ENCODE data around the gene MMP25.

DNA sequence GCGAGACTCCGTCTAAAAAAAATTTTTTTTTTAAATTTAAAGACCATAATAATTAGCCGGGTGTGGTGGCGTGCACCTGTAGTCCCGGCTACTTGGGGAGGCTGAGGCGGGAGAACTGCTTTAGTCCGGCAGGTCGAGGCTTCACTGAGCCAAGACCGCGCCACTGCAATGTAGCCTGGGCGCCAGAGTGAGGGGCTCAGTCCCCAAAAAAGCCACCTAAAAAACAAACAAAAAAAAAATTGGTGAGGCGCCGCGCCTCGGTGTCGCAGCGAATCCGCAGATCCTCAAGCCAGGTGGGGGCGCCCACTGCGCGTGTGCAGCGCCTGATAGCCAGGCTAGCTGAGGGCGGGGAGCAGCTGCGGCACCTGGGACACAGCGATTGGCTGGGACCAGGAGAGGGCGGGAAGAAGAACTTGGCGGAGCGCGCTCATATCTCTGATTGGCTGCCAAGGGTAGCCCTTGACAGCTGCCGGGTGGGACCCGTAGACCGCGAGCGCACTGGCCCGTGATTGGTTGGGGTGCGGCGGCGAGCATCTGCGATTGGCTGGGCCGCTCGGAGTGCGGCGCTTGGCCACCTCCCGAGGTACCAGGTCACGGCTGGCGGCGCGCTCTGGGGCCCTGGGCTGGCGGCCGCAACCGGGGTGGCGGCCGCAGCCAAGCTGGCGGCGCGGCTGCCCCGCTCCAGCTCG is 42.6 kb upstream of the MMP25 start:
- TF ChIP-seq, protein P1, sequence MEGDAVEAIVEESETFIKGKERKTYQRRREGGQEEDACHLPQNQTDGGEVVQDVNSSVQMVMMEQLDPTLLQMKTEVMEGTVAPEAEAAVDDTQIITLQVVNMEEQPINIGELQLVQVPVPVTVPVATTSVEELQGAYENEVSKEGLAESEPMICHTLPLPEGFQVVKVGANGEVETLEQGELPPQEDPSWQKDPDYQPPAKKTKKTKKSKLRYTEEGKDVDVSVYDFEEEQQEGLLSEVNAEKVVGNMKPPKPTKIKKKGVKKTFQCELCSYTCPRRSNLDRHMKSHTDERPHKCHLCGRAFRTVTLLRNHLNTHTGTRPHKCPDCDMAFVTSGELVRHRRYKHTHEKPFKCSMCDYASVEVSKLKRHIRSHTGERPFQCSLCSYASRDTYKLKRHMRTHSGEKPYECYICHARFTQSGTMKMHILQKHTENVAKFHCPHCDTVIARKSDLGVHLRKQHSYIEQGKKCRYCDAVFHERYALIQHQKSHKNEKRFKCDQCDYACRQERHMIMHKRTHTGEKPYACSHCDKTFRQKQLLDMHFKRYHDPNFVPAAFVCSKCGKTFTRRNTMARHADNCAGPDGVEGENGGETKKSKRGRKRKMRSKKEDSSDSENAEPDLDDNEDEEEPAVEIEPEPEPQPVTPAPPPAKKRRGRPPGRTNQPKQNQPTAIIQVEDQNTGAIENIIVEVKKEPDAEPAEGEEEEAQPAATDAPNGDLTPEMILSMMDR (conservative IDR thresholded peaks at IDR 0.05; ENCODE audit: low read length) = peak; percentile 82
- TF ChIP-seq EZH2phosphoT487 (IDR thresholded peaks at IDR 0.05; ENCODE audit: borderline replicate concordance, low read depth, low read length) = no peak

All from OCI-LY7 (cell line).